CD4-positive, alpha-beta T cell treated with Interferon alpha-2 for 1 hour (primary cell): ENCODE data around the gene FBXW7.

Experiments used
- DNase-seq, 2 donors: peaks; one replicate each; pipeline ENCODE4 v3.0.0-alpha.2; 2020 to 2022

Gene FBXW7

GRCh38 chr4:152364383-152364782, 171.5 kb downstream of the FBXW7 start:
- DNase-seq: no peak

- no peak for DNase-seq
These were observed 172.0 kb downstream of the FBXW7 start for GRCh38 chr4:152363904-152364303.

- DNase-seq: no peak
These were observed 172.8 kb downstream of the FBXW7 start for GRCh38 chr4:152363086-152363485.

- DNase-seq: no peak
These were observed 175.9 kb downstream of the FBXW7 start for GRCh38 chr4:152360045-152360410.

GRCh38 chr4:152359208-152360044, 176.5 kb downstream of the FBXW7 start:
- DNase-seq: no peak

- DNase-seq: peak in 1 of 2 donors; percentile 34
These were observed 178.7 kb downstream of the FBXW7 start for GRCh38 chr4:152357206-152357605.

GRCh38 chr4:152356428-152357034, 179.4 kb downstream of the FBXW7 start:
- no peak for DNase-seq

- DNase-seq: no peak
These were observed 183.2 kb downstream of the FBXW7 start for GRCh38 chr4:152352622-152353116.

- no peak for DNase-seq
These were observed 183.7 kb downstream of the FBXW7 start for GRCh38 chr4:152352215-152352614.

GRCh38 chr4:152351080-152351479, 184.8 kb downstream of the FBXW7 start:
- no peak for DNase-seq

- peak in 1 of 2 donors; percentile 36 for DNase-seq
These were observed 187.2 kb downstream of the FBXW7 start for GRCh38 chr4:152348670-152349069.

GRCh38 chr4:152346979-152347378, 188.9 kb downstream of the FBXW7 start:
- DNase-seq: no peak

- DNase-seq: no peak
These were observed 189.4 kb downstream of the FBXW7 start for GRCh38 chr4:152346526-152346925.

- no peak for DNase-seq
These were observed 191.9 kb downstream of the FBXW7 start for GRCh38 chr4:152344001-152344400.

- DNase-seq: no peak
These were observed 193.6 kb downstream of the FBXW7 start for GRCh38 chr4:152342293-152342692.

- no peak for DNase-seq
These were observed 195.1 kb downstream of the FBXW7 start for GRCh38 chr4:152340818-152341217.

- DNase-seq: no peak
These were observed 196.3 kb downstream of the FBXW7 start for GRCh38 chr4:152339576-152339975.

- no peak for DNase-seq
These were observed 201.0 kb downstream of the FBXW7 start for GRCh38 chr4:152334931-152335330.

GRCh38 chr4:152331042-152331441, 204.8 kb downstream of the FBXW7 start:
- no peak for DNase-seq

GRCh38 chr4:152328582-152328981, 207.3 kb downstream of the FBXW7 start:
- no peak for DNase-seq

GRCh38 chr4:152327606-152328453, 208.1 kb downstream of the FBXW7 start:
- peak in 1 of 2 donors; percentile 8 for DNase-seq

- no peak for DNase-seq
These were observed 210.1 kb downstream of the FBXW7 start for GRCh38 chr4:152325831-152326230.

GRCh38 chr4:152323221-152323620, 212.7 kb downstream of the FBXW7 start:
- DNase-seq: no peak
